IPS DF 6.9 (cell line): Measurements from ENCODE around the gene OTOA.
"Not testable (repeated sequence)": the region's sequence is repeated elsewhere in the genome, so short reads cannot be mapped to it uniquely, and the experiment has no call there.

ENCODE experiments used
- DNase-seq: peaks from one replicate; pipeline ENCODE4 v3.0.0-alpha.2; 2013; ENCODE audit warnings: low read depth, low spot score
- H3K27ac ChIP-seq: one replicate; pipeline ENCODE4 v1.5.1; 2013; ENCODE audit warnings: low read length, control low read depth
- H3K27me3 ChIP-seq: 2 replicates; pipeline ENCODE4 v1.6.1; 2013; ENCODE audit warnings: mild to moderate bottlenecking, low read length; ENCODE audit not compliant: control insufficient read depth, insufficient read depth
- H3K36me3 ChIP-seq: 2 replicates; pipeline ENCODE4 v1.6.1; 2013; ENCODE audit warnings: low read length; ENCODE audit not compliant: control insufficient read depth, insufficient read depth
- H3K4me1 ChIP-seq: 2 replicates; pipeline ENCODE4 v1.6.1; 2013; ENCODE audit warnings: low read length; ENCODE audit not compliant: control insufficient read depth, insufficient read depth
- H3K4me3 ChIP-seq: 2 replicates; pipeline ENCODE4 v1.5.1; 2013; ENCODE audit warnings: mild to moderate bottlenecking, low read length
- H3K9me3 ChIP-seq: 2 replicates; pipeline ENCODE4 v1.6.1; 2013; ENCODE audit warnings: low read length, inconsistent platforms; ENCODE audit not compliant: control insufficient read depth, insufficient read depth
- WGBS: extraction: QIAGEN DNeasy Blood & Tissue Kit; methylation state at CpG from one replicate; pipeline ENCODE4 v1.1.7; 2013; ENCODE audit warnings: mixed read lengths, missing lambda C conversion rate; ENCODE audit not compliant: insufficient read length, insufficient coverage; 5-methylcytosine and 5-hydroxymethylcytosine counted together

OTOA gene

DNA sequence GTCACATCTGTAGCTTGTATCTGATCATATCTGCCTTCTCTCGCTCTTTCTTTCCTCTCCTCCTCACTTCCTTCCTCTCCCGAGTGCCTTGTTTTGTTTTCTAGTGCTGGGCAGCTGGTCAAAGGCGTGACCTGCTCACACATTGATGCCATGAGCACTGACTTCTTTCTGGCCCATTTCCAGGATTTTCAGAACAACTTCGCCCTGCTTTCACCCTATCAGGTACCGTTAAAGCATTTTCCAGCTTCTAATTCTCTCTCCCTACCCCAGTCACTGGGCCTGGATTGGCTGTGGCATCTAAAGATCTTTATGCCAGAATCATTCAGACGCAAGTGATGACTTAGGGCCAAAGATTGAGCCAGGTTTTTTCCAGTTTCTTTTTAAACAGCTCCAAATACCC is 55.5 kb downstream of the OTOA start:
- Histone ChIP-seq H3K4me3 (no peak overlapping the region), H3K27ac (no peak overlapping the region), H3K27me3 (no peaks in the 10 kb centered on the region), H3K4me1 (no peaks in the 10 kb centered on the region), H3K36me3 (no peaks in the 10 kb centered on the region), H3K9me3 (no peaks in the 10 kb centered on the region)
- no peak for DNase-seq
- WGBS = no CpG with 5 or more reads among the region's 6 CpGs

DNA sequence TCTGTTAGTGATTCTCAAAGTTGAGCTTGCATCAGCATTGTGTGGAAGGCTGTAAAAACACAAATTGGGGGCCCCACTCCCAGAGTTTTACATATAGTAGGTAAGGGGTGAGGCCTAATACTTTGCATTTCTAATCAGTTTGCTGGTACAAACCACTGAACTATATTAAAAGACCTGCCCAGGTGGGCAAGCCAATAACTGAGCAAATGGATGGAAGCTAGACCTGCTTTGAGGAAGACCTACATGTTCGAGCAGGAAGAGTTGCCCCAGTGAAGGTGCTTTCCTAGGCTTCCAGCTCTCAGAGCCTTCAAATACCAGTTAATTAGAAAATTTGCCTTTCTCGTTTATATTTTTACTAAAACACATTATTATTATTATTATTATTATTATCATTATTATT is 56.8 kb downstream of the OTOA start:
- H3K9me3 ChIP-seq = no peaks in the 10 kb centered on the region

DNA sequence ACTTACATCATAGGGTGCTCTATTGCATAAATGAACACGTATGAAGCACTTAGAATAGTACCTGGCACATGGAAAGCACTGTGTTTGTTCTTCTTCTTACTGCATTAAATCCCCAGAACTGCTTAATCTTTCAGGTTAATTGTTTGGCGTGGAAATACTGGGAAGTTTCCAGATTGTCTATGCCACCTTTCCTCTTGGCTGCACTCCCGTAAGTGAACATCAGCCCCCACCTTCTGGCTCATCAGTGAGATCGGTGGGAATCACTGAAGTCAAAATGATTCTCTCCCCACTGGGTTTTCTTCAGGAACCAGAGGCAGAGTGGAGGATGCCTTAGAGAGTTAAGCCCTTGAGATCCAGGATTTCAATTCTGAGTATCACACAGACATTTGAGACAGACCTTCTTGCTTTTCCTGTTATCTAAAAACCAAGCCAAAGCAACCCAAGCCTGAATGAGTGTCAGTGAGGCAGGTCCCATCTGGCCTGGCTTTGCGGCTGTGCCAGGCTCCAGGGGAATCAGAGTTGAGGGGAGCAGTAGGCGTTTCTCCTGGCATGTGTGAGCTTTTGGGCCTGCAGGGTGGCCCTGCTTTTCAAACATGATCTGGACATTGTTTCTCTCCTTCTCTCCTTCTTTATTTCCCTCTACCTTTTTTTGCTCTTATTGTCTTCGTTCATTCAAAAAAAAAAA is 59.1 kb downstream of the OTOA start:
- H3K27me3 ChIP-seq = no peaks in the 10 kb centered on the region
- no peaks in the 10 kb centered on the region for H3K9me3 ChIP-seq
- no peak for DNase-seq
- no peak overlapping the region for H3K4me3 ChIP-seq
- no peak overlapping the region for H3K27ac ChIP-seq
- H3K4me1 ChIP-seq = no peaks in the 10 kb centered on the region
- H3K36me3 ChIP-seq = no peaks in the 10 kb centered on the region
- WGBS = no CpG with 5 or more reads among the region's 7 CpGs

More for the DNA sequence above, 56.8 kb downstream of the OTOA start:
- H3K4me1 ChIP-seq = no peaks in the 10 kb centered on the region
- no peaks in the 10 kb centered on the region for H3K27me3 ChIP-seq
- no peak for DNase-seq
- H3K4me3 ChIP-seq = no peak overlapping the region
- WGBS = no CpG with 5 or more reads among the region's 2 CpGs
- H3K36me3 ChIP-seq = no peaks in the 10 kb centered on the region
- no peak overlapping the region for H3K27ac ChIP-seq

DNA sequence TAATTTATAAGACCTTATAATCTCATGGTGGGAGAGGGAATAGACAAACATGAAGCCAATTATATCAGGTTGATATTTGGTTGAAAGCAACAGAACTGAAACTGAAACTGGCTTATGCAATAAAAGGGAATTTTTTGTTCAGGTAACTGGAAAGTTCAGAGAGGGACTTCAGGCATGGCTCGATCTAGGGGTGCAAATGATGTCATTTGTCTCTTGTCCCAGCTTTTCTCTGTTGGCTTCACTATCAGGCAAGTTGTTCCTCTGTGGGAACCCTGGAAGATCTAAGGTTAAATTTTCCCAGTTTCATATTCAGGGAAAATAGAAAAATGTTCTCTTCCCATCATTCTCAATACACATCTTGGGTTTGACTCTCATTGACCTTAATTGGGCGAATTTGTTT is 59.8 kb downstream of the OTOA start:
- no CpG with 5 or more reads among the region's 2 CpGs for WGBS
- Histone ChIP-seq H3K9me3 (no peaks in the 10 kb centered on the region), H3K4me3 (no peak overlapping the region), H3K4me1 (no peaks in the 10 kb centered on the region), H3K27me3 (no peaks in the 10 kb centered on the region), H3K36me3 (no peaks in the 10 kb centered on the region), H3K27ac (no peak overlapping the region)
- no peak for DNase-seq

DNA sequence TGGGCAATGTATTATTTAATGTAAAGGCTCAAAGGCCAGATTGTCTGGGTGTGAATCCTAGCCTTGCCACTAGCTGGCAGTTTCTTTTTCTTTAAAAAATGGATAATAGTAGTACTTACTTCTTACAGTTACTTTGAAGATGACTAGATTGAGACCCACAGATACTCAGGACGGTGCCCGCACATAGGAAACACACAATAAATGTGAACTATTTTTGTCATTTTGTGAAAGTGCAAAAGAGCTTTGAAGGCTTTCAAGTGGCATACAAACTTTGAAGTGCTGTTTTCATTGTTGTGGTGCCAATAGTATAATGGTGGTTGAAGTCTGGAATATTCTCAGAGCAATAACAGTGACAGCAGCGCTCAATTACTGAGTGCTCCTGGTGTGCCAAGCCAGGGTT is 63.6 kb downstream of the OTOA start:
- no peak overlapping the region for H3K27ac ChIP-seq
- no peak for DNase-seq
- no peaks in the 10 kb centered on the region for H3K36me3 ChIP-seq
- WGBS = no CpG with 5 or more reads among the region's 3 CpGs
- H3K27me3 ChIP-seq = no peaks in the 10 kb centered on the region
- no peak overlapping the region for H3K4me3 ChIP-seq
- no peaks in the 10 kb centered on the region for H3K4me1 ChIP-seq
- H3K9me3 ChIP-seq = no peaks in the 10 kb centered on the region

DNA sequence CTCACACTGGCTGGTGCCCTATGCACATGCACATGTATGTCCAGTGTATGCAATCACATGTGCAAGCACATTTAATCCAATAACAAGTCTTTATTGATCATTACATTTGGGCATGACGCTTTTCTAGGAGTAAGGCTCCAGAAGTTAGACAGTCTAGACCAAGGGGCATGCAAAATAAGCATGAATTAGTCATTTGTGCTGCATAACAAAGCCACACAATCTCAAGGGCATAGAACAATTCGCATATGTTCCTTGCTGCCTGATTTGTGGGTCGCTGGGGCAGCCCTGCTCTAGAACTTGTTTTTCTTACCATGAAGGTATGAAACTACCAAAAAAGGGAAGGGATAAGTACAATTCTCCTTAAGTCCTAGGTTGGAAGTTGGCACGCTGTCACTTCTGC is 67.5 kb downstream of the OTOA start:
- WGBS = no CpG with 5 or more reads among the region's 4 CpGs
- not testable (repeated sequence) for H3K27ac ChIP-seq, H3K36me3 ChIP-seq, H3K27me3 ChIP-seq, H3K4me1 ChIP-seq, DNase-seq, H3K9me3 ChIP-seq, H3K4me3 ChIP-seq

DNA sequence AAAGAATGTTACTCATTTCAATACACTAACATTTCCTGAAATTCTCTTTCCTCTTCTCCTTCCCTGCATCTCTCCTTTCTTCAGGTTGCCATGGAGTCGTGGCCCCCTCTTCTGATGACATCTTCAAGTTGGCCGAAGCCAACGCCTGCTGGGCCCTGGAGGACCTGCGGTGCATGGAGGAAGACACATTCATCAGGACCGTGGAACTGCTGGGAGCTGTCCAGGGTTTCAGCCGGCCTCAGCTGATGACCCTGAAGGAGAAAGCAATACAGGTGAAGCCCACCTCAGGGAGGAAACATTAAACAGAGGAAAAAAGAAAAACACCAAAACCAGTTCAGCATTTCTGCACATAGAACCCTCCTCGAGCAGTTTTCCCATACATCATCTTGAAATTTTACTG is 76.9 kb downstream of the OTOA start:
- H3K27ac ChIP-seq, H3K4me1 ChIP-seq, H3K4me3 ChIP-seq, H3K36me3 ChIP-seq, H3K9me3 ChIP-seq, H3K27me3 ChIP-seq, DNase-seq: not testable (repeated sequence)
- no CpG with 5 or more reads among the region's 7 CpGs for WGBS

DNA sequence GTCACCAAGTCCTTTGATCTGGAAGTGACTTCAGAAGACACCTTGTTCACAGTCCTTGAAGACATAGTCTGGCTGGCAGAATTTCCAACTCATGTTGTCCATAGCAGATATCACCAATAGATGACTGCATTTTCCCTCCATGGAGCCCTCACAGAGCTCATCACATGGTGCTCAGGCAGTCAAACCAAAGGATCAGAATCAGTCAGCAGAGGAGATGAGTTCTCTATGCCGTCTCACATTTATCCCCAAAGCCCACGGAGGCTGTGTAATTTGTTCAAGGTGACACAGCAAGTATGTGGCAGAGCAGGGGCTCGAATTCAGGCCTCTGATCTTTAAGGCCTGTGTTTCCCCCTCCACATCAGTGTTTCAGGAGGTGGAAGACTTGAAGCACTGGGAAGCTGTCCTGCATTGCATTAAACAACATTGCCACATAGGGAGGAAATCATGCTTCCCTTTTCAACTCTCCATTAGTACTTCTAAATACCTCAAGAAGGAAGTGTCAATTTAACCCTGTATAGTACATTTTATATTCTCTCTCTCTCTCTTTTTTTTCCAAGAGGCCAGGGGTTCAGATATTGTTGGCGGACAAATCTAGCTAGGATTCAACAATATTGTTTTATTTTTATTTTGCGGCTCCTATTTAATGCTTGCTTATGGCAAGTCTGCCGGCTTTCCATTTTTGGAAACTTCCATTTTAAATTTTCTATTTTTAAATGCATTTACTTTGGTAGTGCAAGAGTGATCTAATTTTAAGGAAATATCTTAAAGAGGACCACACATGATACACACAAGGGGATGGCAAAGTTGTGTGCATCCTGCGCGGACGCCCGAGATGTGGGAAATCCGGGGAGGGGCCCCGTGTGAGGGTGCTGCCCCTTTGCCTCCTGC is 92.7 kb downstream of the OTOA start:
- no CpG with 5 or more reads among the region's 12 CpGs for WGBS
- H3K27me3 ChIP-seq, DNase-seq, H3K36me3 ChIP-seq, H3K9me3 ChIP-seq, H3K27ac ChIP-seq, H3K4me3 ChIP-seq, H3K4me1 ChIP-seq: not testable (repeated sequence)

DNA sequence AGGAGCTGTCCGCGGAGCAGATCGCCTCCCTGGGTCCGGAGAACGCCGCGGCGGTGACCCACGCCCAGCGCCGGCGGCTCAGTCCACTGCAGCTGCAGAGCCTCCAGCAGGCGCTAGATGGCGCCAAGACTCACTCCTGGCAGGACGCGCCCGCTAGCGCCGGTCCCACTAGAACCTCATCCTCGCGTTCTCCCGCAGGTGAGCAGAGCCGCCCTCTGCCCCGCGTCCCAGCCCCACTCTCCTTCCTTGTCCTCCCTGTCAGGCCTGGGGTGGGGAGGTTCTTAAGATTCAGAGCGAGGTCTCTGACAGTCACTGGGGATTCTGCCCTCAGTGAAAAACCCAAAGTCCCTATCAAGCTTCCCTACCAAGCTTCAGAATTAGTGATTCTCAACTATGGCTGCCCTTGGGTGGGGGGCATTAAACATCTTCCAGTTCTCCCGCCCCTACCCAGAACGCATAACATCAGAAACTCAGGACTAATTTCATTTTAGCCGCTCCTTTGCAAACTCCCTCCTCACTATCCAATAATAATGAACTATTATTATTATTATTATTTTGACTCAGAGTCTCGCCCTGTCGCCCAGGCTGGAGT is 93.4 kb downstream of the OTOA start:
- not testable (repeated sequence) for H3K27ac ChIP-seq, H3K27me3 ChIP-seq, H3K4me1 ChIP-seq, DNase-seq, H3K9me3 ChIP-seq, H3K4me3 ChIP-seq, H3K36me3 ChIP-seq
- no CpG with 5 or more reads among the region's 31 CpGs for WGBS

DNA sequence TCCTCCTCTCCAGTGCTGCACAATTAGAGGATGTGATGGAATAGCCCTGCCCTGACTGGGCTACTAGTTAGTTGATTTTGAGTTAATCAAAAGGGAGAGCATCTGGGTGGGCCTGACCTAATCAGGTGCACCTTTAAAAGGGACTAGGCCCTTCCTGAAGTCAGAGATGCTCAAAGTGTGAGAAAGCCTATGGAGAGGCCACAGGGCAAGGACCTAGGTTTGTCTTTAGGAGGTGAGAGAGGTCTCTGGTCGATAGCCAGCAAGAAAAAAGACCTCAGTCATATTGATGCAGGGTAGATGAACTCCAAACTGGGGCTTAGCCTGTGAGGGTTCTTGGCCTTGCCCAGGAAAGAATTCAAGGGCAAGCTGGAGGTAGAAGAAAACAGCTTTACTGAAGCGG is 104.5 kb downstream of the OTOA start:
- WGBS = no CpG with 5 or more reads among the region's 2 CpGs
- H3K9me3 ChIP-seq, DNase-seq: not testable (repeated sequence)

More for the DNA sequence above, 104.5 kb downstream of the OTOA start:
- not testable (repeated sequence) for H3K4me1 ChIP-seq, H3K4me3 ChIP-seq, H3K36me3 ChIP-seq, H3K27ac ChIP-seq, H3K27me3 ChIP-seq
